HCEC 1CT (cell line): ENCODE measurements around the gene LMBRD1.
"Not testable (repeated sequence)": the region's sequence is repeated elsewhere in the genome, so short reads cannot be mapped to it uniquely, and the experiment has no call there.

Source experiments
- DNase-seq: peaks from one replicate; pipeline ENCODE4 v3.0.0-alpha.2; 2017

Gene LMBRD1

DNA sequence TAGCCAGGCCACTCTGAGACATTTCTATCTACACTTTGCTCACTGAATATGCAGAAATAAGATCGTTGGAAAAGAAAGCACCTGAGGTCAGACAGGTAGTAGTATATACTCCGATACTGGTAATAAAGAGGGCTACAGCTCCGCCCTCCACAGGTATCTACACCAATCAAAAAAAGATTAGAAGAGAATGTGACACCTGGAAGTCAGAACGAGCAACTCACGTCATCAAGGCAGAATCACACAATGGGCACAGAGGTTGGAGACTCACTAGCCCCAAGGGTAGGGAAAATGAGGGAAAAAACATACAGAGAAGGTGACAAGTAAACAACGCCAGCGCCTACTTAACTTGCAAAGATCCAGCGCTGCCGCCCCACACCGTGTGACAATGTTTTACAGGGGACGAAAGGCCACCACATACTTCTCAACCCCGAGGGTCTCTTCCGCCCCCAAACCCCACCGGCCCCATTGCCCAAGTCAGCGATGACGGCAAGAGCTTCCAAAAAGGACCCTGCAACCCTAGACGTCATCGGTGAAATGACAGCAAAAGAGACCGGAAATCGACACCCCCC lies 653 bp downstream of the LMBRD1 start:
- DNase-seq: peak; percentile 32

GRCh38 chr6:69795469-69796072 lies 1.2 kb downstream of the LMBRD1 start:
- DNase-seq: no peak

- DNase-seq: no peak
These were observed 4.5 kb downstream of the LMBRD1 start for GRCh38 chr6:69792292-69792691.

- DNase-seq: no peak
These were observed 5.7 kb downstream of the LMBRD1 start for GRCh38 chr6:69791065-69791471.

- no peak for DNase-seq
These were observed 6.2 kb downstream of the LMBRD1 start for GRCh38 chr6:69790629-69791028.

DNA sequence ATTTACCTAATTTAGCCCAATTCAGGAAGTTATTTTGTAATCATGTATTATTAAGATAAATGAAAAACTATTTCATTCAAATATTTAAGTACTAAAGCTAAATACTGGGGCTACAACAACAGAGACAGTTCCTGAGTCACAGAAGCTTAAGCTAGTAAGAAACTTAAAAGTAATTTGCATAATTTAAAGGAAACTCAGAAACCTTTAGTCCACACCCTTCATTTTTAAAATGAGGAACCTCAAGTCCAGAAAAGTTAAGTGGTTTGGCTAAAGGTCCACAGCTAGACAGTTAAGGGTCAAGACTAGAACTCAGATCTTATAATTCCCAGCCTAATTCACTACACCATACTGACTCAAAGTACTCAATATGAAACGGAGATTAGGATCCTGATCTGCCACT lies 7.2 kb downstream of the LMBRD1 start:
- DNase-seq: no peak

GRCh38 chr6:69787436-69787835 lies 9.4 kb downstream of the LMBRD1 start:
- not testable (repeated sequence) for DNase-seq

GRCh38 chr6:69785697-69786096 lies 11.1 kb downstream of the LMBRD1 start:
- DNase-seq: no peak

- no peak for DNase-seq
These were observed 12.0 kb downstream of the LMBRD1 start for GRCh38 chr6:69784595-69785377.

- no peak for DNase-seq
These were observed 13.7 kb downstream of the LMBRD1 start for GRCh38 chr6:69783108-69783507.

DNA sequence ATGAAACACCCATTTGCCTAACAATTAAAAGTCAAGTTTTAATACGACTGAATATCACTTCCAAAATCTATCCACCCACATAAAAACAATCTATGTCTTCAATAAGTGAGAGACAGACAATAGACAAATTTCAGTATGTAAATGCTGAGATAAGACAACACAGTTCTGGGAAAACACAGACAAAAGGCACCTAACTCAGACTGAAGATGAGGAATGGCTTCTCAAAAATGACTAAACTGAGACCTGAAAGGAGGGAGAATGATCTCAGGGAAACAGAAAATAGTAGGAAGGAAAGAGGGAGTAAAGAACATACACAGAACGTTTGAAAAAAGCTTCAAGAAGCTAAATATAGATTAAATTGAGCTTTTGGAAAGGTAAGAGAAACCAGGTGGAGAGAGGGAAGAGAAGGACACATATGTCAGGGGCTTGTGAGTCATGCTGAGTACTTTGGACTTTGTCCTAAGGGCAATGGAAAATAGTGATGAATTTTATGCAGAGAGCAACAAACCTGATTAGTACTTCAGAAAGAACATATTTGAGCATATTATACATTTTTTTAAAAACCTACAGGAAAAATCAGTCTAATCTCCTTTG lies 16.1 kb downstream of the LMBRD1 start:
- no peak for DNase-seq

GRCh38 chr6:69775941-69776340 lies 20.9 kb downstream of the LMBRD1 start:
- DNase-seq: no peak

DNA sequence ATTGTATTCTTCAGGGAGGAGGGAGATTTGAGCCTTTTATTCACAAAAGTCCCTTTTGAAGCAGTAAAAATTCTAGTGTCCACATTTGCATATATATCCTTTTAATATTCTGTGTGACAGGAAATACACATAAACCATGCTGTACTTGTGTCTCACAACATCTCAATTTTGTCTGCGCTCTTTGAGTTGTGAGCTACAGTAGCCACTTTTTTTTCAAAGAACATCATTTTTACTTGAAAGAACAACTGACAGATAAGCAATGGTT lies 21.3 kb downstream of the LMBRD1 start:
- DNase-seq: no peak

DNA sequence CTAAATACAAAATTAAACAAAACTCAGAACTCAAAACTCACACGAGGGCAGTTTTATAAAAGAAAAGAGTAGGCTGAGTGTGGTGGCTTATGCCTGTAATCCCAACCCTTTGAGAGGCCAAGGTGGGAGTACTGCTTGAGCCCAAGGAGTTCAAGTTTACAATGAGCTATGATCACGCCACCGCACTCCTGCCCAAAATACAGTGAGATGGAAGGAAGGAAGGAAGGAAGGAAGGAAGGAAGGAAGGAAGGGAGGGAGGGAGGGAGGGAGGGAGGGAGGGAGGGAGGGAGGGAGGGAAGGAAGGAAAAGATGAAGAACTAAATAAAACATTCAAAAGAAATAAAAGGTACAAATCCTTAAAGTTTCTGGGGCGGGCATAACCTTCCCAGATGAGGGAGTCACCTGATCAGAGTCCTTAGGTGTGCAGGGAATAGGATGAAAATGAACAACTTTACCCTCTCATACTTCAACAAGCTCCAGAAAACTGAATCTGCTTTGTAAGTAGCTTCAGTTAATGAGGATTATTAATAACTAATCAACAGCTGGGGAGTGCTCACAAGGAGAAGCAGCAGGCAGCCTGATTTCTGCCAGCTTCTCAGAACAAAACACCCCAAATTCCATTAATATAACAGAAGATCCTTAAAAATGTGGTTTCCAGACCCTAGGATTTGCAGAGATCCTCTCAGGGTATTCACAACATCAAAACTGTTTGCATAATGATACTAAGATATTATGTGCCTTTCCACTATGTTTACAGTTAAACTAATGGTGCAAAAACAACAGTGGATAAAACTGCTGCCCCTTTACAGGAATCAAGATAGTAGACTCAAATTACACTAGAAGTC lies 21.8 kb downstream of the LMBRD1 start:
- DNase-seq: no peak

GRCh38 chr6:69771158-69771906 lies 25.5 kb downstream of the LMBRD1 start:
- no peak for DNase-seq

- DNase-seq: peak; percentile 2
These were observed 28.1 kb downstream of the LMBRD1 start for GRCh38 chr6:69768664-69769063.

DNA sequence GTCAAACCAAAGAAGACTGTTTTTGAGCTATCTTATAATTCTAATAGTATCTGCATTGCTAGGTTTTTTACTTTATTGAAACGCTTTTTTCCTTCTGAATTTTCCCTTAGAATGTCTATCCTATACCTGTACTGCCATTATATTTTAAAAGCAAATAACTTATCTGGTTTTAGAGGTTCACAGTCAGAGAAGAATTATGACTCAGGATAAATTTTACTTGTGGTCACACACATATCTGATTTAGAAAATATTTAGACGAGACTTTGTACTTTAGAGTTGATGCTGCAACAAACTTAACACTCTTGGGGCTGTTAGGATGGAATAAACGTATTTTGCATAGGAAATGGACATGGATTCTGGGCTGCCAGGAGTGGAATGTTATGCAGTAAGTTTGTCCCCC lies 33.0 kb downstream of the LMBRD1 start:
- no peak for DNase-seq

DNA sequence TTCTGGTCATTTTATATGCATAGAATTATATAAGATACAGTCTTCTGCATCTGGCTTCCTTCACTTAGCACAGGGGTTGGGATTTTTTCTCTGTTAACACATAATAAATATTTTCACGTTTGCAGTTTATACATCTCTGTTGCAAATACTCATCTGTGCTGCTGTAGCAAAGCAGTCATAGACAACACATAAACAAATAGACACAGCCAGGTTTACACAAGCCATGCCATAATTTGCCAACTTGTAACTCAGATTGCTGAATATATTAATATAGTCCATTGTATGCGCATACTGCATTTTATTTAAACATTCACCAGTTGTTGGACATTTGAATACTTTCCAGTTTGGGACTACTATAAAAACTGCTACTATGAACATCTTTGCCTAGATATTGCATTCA lies 35.0 kb downstream of the LMBRD1 start:
- DNase-seq: no peak

DNA sequence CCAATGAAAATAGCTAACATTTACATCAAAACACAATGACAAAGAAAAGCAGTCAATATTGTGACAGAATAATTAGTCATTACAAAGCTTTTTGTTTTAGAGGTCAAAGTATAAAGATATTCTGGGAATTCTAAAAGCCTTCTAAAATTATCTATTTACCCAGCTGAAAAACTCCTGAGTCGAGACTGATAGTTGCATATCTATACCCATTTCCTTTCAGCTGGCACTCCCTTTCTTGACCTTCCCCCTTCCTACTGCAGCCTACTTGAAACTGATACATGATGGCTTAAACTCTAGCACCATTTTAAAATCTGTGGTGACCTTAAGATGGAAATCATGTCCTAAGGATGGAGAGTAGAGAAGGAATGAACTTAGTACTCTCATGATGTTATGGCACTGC lies 38.6 kb downstream of the LMBRD1 start:
- no peak for DNase-seq

- DNase-seq: no peak
These were observed 39.9 kb downstream of the LMBRD1 start for GRCh38 chr6:69756907-69757306.

DNA sequence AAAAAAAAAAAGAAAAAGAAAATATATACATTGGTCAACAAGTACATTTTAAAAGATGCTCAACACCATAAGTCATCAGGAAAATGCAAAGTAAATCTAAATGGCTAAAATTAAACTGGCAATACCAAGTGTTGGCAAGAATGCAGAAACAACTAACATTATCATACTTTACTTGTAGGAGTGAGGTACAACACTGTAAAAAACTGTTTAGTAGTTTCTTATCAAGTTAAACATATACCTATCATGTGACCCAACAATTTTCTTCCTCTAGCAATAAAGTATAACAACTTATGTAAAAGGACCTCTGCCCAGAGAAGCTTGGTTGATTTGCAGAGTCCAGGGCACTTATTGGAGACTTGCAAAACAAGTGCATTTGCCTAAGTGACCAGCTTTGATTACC lies 40.4 kb downstream of the LMBRD1 start:
- no peak for DNase-seq

GRCh38 chr6:69735027-69735426 lies 61.8 kb downstream of the LMBRD1 start:
- no peak for DNase-seq

DNA sequence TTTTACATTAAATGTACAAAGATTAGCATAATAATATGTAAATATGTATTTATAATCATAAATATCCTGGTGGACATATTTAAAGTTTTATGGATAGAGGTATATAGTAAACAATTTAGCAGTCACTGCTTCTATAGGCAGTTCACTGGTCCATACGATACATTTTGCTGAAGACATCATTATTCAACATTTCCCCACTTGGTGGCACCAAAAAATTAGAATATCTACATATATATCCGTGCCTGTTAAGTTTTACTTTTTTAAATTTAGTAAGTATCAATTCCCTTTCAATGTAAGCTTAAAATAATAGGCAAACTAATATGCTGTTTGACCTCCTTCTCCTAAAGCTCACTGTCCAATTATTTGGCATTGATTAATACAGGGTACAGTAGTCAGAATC lies 64.2 kb downstream of the LMBRD1 start:
- peak; percentile 23 for DNase-seq
